ENCODE results near the gene PNPLA6. TPM values are rescaled to one million over a fixed set of nuclear protein-coding genes. Genes with fewer than 3 reads are reported as not detected.

Gene PNPLA6
- total and polyA plus RNA-seq, 2 experiments from 2014 or later, result 43.0 to 50.5 TPM

- H3K36me3 ChIP-seq (replicated peaks; ENCODE audit: insufficient read depth, low read depth), result no peaks in the 10 kb centered on the region
These were observed 6.8 kb upstream of the PNPLA6 start for GRCh38 chr19:7528522-7529245.

GRCh38 chr19:7529246-7529600, 6.3 kb upstream of the PNPLA6 start:
- Histone ChIP-seq H3K4me2 (no peak overlapping the region), H3K27ac (no peak overlapping the region), H3K4me1 (ENCODE audit: insufficient read depth) (no peaks in the 10 kb centered on the region), H3K36me3 (replicated peaks; ENCODE audit: insufficient read depth, low read depth) (no peaks in the 10 kb centered on the region), H3K27me3 (no peaks in the 10 kb centered on the region), H3K9me3 (ENCODE audit: low read depth) (no peaks in the 10 kb centered on the region), H3K4me3 (no peak overlapping the region), H3K9me2 (replicated peaks; ENCODE audit: insufficient read depth) (no peaks in the 10 kb centered on the region), H4K20me1 (ENCODE audit: insufficient read depth, poor library complexity, severe bottlenecking) (no peaks in the 10 kb centered on the region), H3K79me2 (peaks cover 2% of the 10 kb centered on the region), H2AFZ (no peak overlapping the region)
- TF ChIP-seq, protein P1, sequence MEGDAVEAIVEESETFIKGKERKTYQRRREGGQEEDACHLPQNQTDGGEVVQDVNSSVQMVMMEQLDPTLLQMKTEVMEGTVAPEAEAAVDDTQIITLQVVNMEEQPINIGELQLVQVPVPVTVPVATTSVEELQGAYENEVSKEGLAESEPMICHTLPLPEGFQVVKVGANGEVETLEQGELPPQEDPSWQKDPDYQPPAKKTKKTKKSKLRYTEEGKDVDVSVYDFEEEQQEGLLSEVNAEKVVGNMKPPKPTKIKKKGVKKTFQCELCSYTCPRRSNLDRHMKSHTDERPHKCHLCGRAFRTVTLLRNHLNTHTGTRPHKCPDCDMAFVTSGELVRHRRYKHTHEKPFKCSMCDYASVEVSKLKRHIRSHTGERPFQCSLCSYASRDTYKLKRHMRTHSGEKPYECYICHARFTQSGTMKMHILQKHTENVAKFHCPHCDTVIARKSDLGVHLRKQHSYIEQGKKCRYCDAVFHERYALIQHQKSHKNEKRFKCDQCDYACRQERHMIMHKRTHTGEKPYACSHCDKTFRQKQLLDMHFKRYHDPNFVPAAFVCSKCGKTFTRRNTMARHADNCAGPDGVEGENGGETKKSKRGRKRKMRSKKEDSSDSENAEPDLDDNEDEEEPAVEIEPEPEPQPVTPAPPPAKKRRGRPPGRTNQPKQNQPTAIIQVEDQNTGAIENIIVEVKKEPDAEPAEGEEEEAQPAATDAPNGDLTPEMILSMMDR (IDR thresholded peaks at IDR 0.05; ENCODE audit: poor library complexity), result no peak
- TF ChIP-seq EZH2phosphoT487 (IDR thresholded peaks at IDR 0.05; ENCODE audit: low read depth, severe bottlenecking, unreplicated experiment), result no peak
- TF ChIP-seq EZH2 (IDR thresholded peaks at IDR 0.05; ENCODE audit: borderline replicate concordance), result no peak
- no peak for DNase-seq (ENCODE audit: low spot score)
- 85% methylated on average over 9 of the region's 15 CpGs for WGBS (ENCODE audit: low lambda C conversion rate, missing lambda C conversion rate)

More at GRCh38 chr19:7528522-7529245, 6.8 kb upstream of the PNPLA6 start:
- Histone ChIP-seq H3K9me2 (replicated peaks; ENCODE audit: insufficient read depth) (no peaks in the 10 kb centered on the region), H2AFZ (no peak overlapping the region), H3K9me3 (ENCODE audit: low read depth) (no peaks in the 10 kb centered on the region), H3K27ac (no peak overlapping the region), H4K20me1 (ENCODE audit: insufficient read depth, poor library complexity, severe bottlenecking) (no peaks in the 10 kb centered on the region), H3K4me3 (no peak overlapping the region), H3K4me1 (ENCODE audit: insufficient read depth) (peaks cover 2% of the 10 kb centered on the region), H3K27me3 (no peaks in the 10 kb centered on the region), H3K79me2 (peaks cover 7% of the 10 kb centered on the region), H3K4me2 (no peak overlapping the region)
- no peak for DNase-seq (ENCODE audit: low spot score)
- 95% methylated on average over 31 of the region's 32 CpGs for WGBS (ENCODE audit: low lambda C conversion rate, missing lambda C conversion rate)
- TF ChIP-seq EZH2 (IDR thresholded peaks at IDR 0.05; ENCODE audit: borderline replicate concordance), result no peak
- no peak for TF ChIP-seq EZH2phosphoT487 (IDR thresholded peaks at IDR 0.05; ENCODE audit: low read depth, severe bottlenecking, unreplicated experiment)
- TF ChIP-seq, protein P1 (IDR thresholded peaks at IDR 0.05; ENCODE audit: poor library complexity), result no peak

DNA sequence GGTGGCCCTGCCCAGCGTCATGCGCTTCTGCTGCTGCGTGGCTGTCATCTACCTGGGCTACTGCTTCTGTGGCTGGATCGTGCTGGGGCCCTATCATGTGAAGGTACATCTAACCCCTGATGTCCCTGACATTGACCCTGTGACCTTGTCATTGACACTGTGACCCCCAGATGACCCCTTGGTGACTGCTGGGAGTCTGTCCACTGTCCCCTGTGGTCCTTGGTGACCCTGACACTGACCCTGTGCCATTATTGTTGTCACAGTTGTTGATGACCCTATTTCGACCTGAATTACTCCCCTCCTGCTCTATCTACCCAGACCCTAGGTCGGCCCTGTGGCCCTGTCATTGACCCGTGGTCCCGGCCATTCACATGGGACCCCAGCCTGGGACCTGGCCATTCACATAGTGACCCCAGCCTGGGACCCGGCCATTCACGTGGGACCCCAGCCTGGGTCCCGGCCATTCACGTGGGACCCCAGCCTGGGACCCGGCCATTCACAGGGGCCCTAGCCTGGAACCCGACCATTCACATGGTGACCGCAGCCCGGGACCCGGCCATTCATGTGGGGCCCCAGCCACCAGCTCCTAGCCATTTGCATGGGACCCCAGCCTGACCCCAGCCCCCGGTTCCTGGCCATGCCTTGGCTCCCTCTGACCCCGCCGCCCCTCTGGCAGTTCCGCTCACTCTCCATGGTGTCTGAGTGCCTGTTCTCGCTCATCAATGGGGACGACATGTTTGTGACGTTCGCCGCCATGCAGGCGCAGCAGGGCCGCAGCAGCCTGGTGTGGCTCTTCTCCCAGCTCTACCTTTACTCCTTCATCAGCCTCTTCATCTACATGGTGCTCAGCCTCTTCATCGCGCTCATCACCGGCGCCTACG, 5.7 kb upstream of the PNPLA6 start:
- Histone ChIP-seq H4K20me1 (ENCODE audit: insufficient read depth, poor library complexity, severe bottlenecking) (no peaks in the 10 kb centered on the region), H3K4me3 (no peak overlapping the region), H3K4me2 (no peak overlapping the region), H3K9me2 (replicated peaks; ENCODE audit: insufficient read depth) (no peaks in the 10 kb centered on the region), H3K4me1 (ENCODE audit: insufficient read depth) (no peaks in the 10 kb centered on the region), H3K79me2 (no peaks in the 10 kb centered on the region), H2AFZ (no peak overlapping the region), H3K36me3 (replicated peaks; ENCODE audit: insufficient read depth, low read depth) (no peaks in the 10 kb centered on the region), H3K9me3 (ENCODE audit: low read depth) (no peaks in the 10 kb centered on the region), H3K27ac (no peak overlapping the region), H3K27me3 (no peaks in the 10 kb centered on the region)
- no peak for DNase-seq (ENCODE audit: low spot score)
- TF ChIP-seq EZH2phosphoT487 (IDR thresholded peaks at IDR 0.05; ENCODE audit: low read depth, severe bottlenecking, unreplicated experiment) (no peak), EZH2 (IDR thresholded peaks at IDR 0.05; ENCODE audit: borderline replicate concordance) (no peak)
- TF ChIP-seq, protein P1 (IDR thresholded peaks at IDR 0.05; ENCODE audit: poor library complexity), result no peak
- 98% methylated on average over 31 of the region's 33 CpGs for WGBS (ENCODE audit: low lambda C conversion rate, missing lambda C conversion rate)

All from hepatocyte (in vitro differentiated cells).